ENCODE results near the gene CCL28.
A peak's percentile ranks its signal among the peaks of the same experiment; 100 is the strongest.
"Not testable (repeated sequence)": the region's sequence is repeated elsewhere in the genome, so short reads cannot be mapped to it uniquely, and the experiment has no call there.

Gene CCL28

DNA sequence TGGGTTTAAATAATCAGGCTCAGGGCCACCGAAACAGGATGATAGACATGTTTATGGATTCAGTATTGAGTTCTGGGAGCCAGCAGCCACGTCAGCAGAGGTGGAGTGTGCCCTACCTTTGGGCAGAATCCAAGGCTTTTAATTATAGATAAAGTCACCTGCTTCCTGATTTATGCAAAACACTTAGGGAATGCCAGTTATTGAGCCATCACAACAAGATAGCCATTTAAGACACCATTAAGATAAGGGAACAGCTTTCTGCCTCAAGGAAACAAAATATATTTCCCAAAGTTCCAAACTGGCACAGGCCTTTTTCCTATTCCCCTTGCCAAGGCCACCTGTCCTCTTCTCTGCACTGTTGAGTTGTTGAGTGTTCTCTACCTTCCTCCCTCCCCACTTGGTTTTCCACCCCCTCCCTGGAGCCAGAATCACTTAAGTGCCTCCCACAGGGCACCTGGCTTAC, 2.4 kb downstream of the CCL28 start:
- no peak for DNase-seq

DNA sequence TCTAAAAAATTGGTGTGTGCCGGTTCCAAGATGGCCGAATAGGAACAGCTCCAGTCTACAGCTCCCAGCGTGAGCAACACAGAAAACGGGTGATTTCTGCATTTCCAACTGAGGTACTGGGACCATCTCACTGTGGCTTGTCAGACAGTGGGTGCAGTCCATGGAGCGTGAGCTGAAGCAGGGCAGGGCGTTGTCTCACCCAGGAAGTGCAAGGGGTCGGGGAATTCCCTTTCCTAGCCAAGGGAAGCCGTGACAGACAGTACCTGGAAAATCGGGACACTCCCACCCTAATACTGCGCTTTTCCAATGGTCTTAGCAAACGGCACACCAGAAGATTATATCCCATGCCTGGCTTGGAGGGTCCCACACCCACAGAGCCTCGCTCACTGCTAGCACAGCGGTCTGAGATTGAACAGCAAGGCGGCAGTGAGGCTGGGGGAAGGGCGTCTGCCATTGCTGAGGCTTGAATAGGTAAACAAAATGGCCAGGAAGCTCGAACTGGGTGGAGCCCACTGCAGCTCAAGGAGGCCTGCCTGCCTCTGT, 9.6 kb downstream of the CCL28 start:
- DNase-seq: not testable (repeated sequence)

DNA sequence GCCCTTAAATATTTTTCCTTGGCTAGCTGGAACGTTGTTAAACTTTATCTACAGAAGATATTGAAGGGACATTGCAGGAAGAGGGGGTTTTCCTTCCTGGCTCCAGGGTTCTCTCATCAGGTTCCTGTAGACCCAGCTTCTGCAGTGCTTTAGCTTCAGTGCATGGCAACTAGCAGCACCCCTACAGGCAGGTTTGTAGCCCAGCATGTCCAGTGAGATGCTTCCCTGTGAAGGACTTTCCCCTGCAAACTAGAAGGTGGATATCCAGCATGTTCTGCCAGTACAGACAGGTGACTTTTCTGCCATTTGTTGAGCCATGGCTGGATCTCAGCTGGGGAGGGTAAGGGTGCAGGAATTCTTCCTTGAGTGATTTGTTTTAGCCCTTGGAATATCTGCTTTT, 10.4 kb downstream of the CCL28 start:
- DNase-seq: peak in 2 of 4 experiments; percentile 6 to 7

DNA sequence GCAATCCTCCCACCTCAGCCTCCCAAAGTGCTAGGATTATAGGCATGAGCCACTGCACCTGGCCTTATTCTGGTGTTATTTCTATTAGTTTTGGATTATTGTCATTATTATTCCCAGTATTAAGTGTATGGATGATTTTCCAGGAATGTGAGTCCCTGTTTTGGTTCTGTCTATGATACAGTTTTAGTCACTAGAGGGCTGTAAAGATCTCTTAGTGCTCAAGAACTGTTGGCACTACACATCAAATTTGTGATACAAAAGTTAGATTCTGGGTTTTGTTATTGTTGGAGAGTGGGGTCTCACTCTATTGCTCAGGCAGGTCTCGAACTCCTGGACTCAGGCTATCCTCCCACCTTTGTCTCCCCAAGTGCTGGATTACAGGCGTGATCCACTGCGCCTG, 12.1 kb downstream of the CCL28 start:
- no peak for DNase-seq

DNA sequence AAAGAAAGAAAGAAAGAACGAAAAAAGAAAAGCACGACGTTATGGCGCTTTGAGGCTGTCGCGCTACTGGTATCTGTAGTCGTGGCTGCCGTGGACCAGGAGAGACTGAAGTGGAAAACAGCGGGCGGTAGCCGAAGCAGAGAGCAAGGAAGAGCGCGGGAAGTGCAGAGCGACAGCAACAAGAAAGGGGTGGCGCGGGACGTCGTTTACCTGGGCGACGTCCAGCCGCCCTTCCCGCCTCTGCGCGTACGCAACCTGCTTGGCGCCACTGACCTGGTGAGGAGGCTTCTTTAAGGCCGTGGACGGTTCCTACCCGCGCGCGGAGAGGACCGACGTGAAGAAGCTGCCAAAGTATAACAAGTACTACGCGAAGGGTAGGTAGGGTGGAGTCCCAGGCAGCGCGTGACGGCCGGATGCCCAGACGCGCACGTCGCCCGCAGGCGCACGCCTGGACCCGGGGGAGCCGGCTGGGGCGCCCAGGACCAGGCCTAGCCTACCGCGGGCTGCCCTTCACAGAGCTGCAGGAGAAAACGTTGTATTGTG, 15.4 kb downstream of the CCL28 start:
- peak; percentile 28 to 65 (median 38) for DNase-seq

DNA sequence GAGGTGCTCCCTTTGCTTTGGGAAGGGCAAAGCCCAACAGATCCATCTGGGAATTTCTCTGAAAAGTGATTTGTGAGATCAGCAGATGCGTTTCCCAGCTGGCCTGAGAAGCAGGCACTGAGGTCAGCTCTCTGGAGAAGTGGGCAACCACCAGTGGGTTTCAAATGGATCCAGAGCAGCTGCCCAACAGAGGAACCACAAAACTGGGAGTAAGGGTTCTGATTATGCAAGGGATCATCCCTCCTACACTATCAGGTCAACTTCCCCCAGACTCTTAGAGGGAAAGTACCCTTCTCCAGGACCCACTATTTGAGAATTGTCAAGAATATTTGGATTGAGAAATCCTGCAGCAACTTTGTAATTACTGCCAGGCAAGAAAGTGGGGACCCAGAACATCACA, 21.7 kb downstream of the CCL28 start:
- peak; percentile 48 to 78 (median 69) for DNase-seq

DNA sequence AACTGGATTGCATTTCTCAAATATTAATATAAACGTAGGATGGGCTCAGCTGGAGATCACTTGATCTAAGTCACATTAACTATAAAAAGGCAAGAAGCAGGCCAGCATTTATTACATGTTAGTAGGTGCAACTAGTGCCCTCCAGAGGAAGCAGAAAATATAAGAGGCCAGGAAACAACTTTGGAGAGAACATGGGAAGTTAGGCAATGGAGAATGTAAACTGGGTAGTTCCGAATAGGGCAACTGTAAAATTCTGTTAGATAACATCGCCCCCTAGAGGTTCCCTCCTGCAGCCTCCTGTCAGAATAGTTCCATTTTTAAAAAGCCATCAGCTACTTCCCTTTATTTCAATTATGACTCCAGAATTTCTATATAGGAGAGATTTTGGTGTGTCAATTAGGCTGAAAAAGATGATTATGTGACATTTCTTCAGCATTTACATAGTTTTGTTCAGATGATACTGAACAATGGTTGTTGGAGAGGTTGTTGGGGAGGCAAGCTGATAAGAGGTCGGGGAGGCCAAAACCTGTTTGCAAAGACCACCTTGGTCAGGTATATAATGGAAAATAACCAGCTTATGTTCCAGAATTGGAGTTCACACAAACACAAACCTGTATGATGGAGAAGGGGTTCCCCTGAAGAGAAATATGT, 22.4 kb downstream of the CCL28 start:
- DNase-seq: peak; percentile 91 to 96 (median 94)

DNA sequence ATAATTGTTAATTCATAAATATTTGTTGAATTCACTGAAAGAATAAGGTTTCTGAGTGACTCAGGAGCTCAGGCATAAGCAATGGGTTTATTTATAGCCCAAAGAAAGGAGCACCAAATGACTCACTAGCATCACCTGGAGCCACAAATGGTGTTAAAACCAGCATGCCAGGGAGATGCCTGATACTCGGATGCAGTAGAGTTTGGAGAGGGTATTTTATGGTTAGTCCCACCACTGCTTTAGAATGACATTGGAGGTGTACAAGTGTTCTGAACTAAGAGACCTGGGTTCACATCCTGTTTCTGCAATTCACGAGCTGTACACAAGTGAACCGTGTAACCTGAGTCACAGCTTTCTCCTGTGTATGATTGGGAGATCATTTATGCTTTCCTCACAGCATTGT, 25.2 kb downstream of the CCL28 start:
- no peak for DNase-seq

DNA sequence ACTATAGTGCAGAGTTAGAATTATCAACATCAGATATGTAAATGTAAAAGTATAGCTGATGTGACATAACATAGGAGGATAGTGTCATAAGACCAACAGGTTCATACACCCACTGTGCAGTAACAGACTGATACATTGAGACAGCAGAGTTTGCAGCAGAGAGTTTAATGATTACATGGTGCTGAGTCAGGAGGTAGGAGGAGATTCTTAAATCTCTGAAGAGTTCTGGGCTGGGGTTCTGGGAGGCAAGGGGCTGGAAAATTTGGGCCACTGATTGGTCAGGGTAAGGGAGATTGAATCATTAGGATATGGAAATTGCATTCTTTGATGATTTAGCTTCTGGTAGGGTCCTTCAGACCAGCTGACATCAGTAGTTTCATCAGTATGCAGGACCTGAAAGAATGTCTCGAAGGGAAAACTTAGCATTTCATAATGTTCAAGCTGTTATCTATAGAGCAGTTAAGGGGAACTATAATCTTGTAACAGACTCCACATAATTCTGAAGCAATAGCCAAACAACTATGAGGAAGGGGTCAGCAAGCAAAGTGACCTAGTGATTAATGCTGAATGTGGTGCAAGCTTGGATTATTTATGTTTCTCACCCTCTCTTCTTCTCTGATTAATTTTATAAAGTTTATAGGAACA, 35.6 kb downstream of the CCL28 start:
- DNase-seq: peak in 3 of 4 experiments; percentile 15 to 46 (median 35)

DNA sequence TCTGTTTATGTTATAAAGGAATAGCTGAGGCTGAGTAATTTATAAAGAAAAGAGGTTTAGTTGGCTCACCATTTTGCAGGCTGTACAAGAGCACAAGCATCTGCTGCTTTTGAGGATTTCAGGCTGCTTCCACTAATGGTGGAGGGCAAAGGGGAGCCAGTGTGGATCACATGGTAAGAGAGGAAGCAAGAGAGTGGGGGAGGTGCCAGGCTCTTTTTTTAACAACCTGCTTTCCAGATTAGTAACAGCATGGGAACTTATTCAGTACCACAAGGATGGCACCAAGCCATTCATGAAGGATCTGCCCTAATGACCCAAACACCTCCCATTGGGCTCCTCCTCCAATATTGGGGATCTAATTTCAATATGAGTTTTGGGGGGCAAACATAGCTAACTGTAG, 40.4 kb downstream of the CCL28 start:
- DNase-seq: peak; percentile 29 to 62 (median 46)

DNA sequence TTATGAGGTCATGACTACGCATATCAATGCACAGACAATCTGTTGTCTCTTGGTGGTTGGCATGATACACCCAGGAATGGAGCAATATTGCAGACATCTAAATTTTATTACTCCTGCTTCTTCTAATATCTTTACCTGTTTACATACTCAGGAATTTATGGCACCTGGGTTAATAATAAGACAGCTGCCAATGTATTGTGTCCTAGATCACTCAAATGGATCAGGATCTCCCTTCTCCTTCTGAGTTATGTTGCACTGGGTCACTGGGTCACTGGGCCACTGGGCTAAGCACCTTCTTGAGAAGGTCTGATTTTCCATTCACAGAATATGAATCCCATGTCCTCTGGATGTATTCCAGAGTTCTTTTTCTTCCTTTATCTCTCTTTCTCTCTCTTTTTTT, 41.8 kb downstream of the CCL28 start:
- DNase-seq: no peak

DNA sequence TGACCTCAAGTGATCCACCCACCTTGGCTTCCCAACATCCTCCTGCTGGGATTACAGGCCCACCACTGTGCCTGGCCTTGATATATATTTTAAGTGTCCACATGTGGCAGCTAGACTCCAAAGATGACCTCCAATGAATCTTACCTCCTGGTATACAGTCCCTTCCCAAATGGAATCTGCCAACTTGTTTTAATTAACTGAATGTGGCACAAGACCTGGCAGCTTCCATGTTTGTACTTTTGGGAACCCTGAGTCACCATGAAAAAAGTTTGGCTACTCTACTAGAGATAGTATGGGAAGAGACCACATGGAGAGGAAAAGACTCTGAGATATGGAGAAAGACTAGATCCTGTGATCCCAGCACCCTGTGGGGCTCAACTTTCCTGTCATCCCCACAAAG, 42.5 kb downstream of the CCL28 start:
- DNase-seq: no peak

DNA sequence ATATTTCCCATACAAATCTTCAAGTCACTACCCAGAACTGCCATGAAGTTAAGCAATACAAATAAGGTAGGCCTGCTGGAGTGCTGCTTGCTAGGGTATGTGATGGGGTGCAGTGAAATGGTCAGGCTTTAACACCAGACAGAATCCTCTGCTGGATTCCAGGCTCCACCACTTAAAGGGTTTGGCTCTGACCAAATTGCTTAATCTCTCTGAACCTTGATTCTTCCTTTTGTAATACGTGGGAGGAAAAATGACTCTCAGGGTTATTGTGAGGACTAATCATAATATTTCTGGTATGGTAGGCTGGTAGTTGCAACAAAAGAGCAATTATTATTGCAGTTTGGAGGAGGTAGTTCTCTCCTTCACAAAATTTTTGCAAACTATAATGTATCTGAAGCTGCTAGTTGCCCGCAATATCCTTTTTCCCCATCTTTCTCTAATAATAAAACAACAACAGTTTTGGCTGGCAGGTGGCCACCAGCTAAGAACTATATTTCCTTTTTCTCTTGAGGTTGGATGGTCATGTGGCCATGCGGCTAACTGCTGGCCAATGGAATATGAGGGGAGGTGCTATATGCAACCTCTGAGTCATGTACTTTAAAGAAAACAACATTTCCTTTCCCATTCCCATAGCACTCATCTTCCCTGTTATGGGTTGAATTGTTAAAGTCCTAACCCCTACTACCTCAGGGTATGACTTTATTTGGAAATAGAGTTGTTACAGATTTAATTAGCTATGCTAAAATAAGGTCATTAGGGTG, 44.1 kb downstream of the CCL28 start:
- peak; percentile 6 to 44 (median 30) for DNase-seq

DNA sequence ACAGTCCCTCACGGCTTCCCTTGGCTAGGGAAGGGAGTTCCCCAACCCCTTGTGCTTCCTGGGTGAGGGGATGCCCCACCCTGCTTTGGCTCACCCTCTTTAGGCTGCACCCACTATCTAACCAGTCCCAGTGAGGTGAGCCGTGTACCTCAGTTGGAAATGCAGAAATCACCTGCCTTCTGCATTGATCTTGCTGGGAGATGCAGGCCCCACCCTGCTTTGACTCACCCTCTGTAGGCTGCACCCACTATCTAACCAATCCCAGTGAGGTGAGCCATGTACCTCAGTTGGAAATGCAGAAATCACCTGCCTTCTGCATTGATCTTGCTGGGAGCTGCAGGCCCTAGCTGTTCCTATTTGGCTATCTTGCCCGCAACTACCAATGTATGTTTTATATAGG, 44.7 kb downstream of the CCL28 start:
- DNase-seq: no peak

DNA sequence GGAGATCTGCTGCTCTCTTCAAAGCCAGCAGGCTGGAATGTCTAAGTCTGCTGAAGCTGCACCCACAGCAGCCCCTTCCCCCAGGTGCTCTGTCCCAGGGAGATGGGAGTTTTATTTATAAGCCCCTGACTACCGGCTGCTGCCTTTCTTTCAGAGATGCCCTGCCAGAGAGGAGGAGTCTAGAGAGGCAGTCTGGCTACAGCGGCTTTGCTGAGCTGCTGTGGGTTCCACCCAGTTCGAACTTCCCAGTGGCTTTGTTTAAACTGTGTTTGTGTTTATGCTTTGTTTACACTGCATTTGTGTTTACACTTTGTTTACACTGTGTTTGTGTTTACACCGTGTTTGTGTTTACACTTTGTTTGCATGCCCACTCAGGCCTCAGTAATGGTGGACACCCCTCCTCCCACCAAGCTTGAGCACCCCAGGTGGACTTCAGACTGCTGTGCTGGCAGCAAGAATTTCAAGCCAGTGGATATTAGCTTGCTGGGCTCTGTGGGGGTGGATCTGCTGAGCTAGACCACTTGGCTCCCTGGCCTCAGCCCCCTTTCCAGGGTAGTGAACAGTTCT, 45.4 kb downstream of the CCL28 start:
- not testable (repeated sequence) for DNase-seq

DNA sequence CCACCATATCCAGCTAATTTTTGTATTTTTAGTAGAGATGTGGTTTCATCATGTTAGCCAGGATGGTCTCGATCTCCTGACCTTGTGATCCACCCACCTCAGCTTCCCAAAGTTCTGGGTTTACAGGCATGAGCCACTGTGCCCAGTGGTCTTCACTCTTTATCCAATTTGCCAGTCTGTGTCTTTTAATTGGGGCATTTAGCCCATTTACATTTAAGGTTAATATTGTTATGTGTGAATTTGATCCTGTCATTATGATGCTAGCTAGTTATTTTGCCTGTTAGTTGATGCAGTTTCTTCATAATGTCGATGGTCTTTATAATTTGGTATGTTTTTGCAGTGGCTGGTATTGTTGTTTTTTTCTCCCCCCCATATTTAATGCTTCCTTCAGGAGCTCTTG, 47.0 kb downstream of the CCL28 start:
- DNase-seq: not testable (repeated sequence)

DNA sequence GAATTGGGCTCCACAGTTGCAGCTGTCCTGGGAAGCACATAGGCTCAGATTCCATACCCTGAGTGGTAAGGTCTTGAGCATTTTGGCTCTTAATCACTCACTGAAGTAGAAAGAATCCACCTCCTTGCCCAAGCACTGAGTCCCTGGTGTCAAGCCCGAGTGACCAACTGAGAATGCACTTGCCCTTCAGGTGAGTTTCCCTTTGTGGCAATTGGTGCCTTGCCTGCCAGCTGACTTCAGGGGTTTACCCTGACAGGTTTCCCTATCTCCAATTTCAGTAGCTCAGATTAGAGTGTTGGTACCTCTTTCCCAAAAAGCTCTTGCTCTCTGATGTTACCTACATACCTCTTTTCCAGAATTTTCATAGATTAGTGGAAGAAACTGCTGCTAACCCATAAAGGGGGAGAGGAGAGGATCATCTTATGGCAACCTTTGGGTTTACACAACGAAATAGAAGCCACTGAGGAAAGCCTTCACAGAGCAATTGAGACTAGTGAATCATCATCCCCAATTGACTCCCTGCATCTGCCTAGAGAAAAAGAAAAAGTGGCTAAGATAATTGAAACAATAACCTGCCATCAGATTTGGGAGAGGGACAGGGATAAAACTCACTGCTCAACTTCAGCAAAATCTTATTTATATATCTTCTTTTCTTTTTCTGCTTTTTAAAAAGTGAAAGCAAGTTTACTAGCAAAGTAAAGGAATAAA, 48.6 kb downstream of the CCL28 start:
- DNase-seq: no peak

DNA sequence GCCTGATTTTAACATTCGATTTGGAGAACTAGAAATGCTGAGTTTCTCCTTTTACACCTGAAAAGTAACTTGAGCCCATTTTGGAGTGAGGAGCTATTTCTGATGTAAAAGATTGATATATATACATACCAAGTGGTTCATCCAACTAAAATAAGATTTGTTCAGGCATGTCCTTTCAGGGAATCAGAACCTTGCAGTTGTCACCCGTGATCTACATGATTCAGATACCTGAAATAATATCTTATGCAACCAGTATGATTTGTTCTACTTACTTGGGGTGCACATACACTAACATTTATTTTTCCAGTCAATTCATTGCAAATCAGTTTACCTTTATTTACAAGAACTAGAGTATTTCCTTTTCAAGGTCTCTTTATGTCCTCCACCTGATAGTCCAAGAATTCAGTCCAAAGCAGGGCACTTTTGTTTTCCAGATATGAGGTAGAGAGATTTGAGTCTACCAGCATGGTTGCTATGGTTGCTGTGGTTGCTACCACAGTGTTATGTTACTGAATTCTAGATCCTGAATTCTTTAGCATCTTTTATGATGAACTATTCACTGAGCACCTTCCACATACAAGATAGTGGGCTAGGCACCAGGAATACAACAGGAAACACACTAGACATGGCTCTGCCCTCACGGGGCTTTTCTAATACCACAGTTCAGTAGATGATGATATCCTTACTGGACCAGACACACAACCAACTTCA, 49.3 kb downstream of the CCL28 start:
- DNase-seq: no peak

DNA sequence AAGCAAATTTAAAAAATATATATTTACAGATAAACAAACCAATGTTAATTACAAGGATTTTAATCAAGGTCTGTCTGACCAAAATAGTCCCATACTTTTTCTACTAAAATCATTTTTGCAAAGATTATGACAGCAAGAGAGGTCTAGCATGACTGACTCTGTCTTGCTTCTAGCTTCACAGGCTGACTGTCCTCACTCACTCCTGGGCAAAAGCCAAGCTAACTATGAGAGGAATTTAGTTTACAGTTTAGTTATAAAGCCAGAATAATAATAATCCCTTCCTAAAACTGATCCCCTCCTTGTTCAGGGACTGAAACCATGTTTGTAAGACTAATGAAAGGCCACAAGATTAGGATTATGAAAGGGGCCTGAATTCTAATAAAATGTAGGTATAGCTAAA, 53.5 kb downstream of the CCL28 start:
- DNase-seq: no peak

DNA sequence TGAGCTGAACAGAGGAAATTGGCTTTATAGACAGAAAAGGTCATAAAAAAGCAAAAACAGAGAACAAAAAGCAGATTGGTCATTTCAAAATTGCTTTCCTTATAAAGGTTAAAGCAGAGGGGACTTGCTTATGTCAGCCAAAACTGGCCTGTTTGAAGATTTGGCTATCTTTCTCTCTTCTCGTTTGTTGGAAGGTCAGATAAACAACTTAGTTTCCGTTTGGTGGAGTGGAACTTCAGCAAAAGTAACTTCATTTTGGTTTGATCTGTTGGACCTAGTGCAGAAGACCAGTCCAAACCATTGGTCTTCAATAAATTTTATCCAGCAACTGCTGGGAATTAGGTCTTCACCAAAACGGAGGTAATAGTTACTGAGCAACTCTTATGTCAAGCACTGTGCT, 53.9 kb downstream of the CCL28 start:
- DNase-seq: no peak

DNA sequence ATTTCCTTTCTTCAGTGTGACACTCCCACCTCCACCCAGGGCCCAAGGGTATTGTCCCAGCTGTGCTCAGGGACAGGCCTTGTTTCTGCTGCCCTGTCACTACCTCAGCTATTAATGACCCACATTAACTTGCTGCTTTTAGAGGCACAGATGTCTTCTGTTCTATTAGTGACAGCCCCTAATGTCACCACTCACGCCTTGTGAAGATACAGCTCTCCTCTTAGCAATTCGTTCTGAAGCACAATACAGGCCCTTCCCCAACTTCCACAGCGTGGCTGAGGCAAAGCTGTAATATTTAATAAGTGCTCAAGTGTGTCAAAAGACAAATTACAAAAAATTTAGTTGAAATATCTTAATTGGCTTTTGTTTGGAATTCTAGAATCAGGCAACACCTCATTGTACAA, 54.3 kb downstream of the CCL28 start:
- no peak for DNase-seq
